KBM-7 (cell line): ENCODE results near the gene DNAJC5.
"Not testable (repeated sequence)": the region's sequence is repeated elsewhere in the genome, so short reads cannot be mapped to it uniquely, and the experiment has no call there.

Experiments used
- DNase-seq: peaks from one replicate; pipeline ENCODE4 v3.0.0-alpha.2; 2015
- in situ Hi-C: fragments of 300-500 bp; cut with MboI; formaldehyde crosslinking; loops from 2 replicates; pipeline ENCODE4 v1.14.3; 2020; ENCODE audit warnings: low sequenced_read_pairs, low pct_unique_long_range_greater_than_20kb, mixed read lengths

DNAJC5 gene

DNA sequence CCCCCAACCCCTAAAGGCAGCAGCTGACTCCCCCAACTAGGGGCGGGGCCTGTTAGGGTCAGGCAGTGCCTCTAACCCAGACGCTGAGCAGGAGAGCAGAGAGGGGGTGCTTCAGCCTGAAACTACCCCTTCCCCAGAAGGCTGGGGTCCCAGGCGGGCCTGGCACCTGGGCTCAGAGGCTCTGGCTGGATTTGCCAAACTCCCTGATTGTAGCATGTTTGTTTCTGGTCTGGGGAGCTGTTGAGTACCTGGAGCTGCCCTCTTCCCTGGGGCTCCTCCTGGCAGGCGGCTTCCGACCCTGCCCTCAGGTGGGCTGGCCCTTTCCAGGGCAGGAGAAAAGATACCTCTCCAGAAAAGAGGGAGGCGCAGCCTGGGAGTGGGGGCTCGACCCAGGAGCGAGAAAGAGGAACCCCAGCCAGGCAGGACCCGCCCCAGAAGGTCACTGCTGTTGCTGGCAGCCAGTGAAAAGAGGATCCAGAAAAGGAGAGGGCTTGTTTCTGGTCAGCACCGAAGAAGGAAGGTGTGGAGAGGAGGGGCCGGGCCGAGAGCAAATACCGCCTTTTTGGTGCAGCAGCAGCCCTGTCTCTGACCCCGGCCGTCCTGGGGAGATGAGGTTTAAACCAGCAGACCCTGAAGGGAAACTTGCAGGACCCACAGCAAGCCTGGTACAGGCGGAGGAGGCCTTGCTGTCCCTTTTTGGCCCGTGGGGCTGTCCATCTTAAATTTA is 34.4 kb upstream of the DNAJC5 start:
- DNase-seq: peak; percentile 58
- in situ Hi-C loops: no loop called here

DNA sequence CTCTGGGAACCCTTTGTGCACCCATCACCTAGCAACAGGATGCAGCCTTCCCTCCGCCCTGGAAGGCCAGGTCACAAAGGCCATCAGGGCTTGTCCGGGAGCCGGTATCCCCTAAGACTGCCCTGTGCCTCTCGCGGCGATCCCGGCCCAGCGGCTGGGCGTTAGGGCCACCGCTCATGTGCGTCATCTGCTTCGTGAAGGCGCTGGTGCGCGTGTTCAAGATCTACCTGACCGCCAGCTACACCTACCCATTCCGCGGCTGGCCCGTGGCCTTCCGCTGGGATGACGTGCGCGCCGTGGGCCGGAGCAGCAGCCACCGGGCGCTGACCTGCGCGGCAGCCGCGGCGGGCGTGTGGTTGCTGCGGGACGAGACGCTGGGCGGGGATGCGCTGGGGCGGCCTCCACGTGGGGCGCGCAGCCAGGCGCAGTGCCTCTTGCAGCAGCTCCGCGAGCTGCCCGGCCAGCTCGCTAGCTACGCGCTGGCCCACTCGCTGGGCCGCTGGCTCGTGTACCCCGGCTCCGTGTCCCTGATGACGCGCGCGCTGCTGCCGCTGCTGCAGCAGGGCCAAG is 33.5 kb upstream of the DNAJC5 start, which contains the start of gene ABHD16B:
Gene ABHD16B, plus strand, starts transcription at position 134 of the 570 bp plus-strand sequence. Its CDS starts 43 bp downstream, at position 177.
- in situ Hi-C loops: no loop called here
- DNase-seq: no peak

DNA sequence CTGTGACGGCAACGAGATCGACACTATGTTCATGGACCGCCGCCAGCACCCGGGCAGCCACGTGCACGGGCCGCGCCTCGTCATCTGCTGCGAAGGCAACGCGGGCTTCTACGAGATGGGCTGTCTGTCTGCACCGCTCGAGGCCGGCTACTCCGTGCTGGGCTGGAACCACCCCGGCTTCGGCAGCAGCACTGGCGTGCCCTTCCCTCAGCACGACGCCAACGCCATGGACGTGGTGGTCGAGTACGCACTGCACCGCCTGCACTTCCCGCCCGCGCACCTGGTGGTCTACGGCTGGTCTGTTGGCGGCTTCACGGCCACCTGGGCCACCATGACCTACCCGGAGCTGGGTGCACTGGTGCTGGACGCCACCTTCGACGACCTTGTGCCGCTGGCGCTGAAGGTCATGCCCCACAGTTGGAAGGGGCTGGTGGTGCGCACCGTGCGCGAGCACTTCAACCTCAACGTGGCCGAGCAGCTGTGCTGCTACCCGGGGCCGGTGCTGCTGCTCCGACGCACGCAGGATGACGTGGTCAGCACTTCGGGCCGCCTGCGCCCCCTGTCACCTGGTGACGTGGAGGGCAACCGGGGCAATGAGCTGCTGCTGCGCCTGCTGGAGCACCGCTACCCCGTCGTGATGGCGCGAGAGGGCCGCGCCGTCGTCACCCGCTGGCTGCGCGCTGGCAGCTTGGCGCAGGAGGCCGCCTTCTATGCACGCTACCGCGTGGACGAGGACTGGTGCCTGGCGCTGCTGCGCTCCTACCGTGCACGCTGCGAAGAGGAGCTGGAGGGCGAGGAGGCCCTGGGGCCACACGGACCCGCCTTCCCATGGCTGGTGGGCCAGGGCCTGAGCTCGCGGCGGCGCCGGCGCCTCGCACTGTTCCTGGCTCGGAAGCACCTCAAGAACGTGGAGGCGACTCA is 32.7 kb upstream of the DNAJC5 start:
- in situ Hi-C loops: no loop called here
- DNase-seq: no peak

DNA sequence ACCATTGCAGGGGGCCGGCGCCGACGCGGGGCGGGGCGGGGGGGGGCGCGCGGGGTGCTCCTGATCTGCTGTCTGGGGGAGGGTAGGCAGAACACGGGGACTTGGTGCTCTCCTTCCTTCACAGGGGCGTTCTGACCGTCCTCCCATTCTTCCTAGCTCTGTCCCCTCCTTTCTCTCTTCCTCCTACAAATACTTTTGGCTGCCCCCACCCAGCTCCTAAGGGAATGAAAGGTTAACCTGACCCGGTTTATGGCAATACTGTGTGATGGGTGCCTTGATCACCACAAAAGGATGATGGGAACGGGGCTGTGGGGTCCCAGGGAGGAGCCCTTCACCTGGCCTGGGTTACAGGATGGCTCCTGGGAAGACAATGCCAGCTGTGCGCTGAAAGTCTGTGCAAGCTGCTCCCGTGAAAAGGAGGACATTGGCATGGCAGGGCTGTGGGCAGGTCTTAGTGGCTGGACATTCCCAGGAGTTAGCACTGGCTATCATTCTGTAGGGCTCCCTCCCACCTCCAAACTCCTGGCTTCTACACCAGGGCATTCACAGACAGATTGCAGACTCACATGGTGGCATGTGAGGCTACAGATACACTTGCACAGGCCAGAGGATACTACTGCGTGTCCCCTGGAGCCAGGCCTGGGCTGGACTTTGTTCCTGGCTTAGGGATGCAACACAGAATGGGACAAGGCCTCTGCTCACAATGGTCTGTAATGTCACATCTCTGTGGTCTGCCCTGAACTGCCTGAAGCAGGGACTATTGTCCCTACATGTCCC is 31.7 kb upstream of the DNAJC5 start:
- in situ Hi-C loops: no loop called here
- DNase-seq: no peak

DNA sequence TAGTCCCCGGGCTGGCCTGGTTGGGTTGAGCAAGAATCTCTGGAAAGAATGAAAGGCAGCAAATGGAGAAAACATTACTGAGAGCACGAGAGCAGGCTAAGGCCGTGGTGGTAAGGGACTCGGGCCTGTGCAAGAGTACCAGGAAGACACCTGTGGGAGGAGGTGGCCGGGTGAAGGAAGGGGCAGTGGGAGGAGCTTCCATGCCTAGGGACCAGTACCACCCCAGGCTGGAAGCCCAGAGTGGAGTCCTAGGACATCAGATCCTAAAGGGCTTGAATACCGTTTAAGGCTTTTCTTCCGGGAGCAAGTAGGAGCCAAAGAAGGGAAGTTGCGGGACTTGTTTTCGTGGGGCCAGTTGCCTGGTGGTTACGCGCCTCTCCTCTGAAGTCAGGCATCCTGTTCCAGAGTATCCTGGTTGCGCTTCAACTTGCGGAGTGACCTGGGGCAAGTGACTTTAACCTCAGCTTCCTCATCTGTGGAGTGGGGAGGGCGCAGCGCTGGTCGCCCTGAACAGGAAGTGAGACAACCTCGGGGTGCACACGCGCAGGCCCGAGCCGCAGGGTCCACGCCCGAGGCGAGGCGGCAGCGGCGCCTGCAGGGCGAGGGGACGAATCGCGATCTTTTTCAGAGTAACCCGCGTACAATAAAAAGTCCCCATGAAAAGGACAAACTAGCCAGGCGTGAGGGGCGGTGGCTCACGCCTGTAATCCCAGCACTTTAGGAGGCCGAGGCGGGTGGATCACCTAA is 31.0 kb upstream of the DNAJC5 start:
- peak; percentile 97 for DNase-seq
- in situ Hi-C loops: no loop called here

DNA sequence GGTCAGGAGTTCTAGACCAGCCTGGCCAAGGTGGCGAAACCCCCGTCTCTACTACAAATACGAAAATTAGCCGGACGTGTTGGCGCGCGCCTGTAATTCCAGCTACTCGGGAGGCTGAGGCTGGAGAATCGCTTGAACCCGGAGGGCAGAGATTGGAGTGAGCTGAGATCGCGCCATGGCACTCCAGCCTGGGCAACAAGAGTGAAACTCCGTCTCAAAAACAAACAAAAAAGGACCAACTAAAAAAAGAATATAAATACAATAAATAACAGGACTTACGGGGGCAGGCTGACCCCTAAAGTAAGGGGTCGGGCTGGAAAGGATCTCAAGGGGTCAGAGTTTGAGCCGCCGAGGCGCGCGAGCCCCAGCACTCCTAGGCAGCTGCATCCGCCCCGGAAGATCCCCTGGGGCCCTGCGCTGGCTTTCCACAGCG is 30.4 kb upstream of the DNAJC5 start:
- in situ Hi-C loops: no loop called here

DNA sequence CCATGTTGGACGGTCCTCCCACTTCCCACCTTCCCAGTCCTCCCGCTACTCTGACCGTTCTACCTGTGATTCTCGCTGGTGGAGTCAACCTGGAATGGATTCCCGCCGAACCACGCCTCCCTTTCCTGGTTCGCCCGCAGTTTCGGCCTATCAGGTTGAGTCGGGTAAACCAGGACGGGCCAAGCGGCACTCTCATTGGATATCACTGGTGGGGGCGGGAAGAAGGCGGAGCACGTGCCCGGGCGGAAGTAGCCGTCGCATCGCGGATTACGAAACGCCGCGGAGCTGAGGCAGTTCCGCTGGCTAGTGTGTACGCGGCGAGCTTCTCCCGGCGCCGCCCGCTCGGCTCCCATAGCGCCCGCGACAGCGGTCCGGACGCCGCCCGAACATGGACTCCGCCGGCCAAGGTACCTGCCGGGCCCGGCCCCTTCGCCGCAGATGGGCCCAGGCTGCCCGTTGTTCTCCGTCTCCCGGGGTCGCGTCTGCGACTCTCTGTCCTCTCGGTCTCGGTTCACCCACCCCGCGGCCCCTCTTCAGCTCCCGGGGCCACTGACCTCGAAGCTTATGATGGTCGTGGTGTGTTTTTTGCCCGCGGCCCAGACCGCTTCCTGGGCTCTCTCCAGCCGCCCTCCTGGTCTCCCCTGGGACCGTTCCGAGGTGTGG is 29.8 kb upstream of the DNAJC5 start, which contains the start of gene TPD52L2:
Gene TPD52L2, plus strand, starts transcription at position 293 of the 663 bp plus-strand sequence. Its CDS starts 96 bp downstream, at position 389.
- peak; percentile 99 for DNase-seq
- in situ Hi-C loops: no loop called here

More for the DNA sequence above, 30.4 kb upstream of the DNAJC5 start:
- DNase-seq: no peak

DNA sequence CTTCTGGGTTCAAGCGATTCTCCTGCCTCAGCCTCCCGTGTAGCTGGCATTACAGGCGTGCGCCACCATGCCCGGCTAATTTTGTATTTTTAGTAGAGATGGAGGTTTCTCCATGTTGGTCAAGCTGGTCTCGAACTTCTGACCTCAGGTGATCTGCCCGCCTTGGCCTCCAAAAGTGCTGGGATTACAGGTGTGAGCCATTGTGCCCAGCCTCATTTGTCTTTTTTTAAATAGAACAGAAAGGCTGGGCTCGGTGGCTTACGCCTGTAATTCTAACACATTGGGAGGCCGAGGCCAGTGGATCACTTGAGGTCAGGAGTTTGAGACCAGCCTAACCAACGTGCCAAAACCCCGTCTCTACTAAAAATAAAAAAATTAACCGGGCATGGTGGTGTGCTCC is 27.9 kb upstream of the DNAJC5 start:
- in situ Hi-C loops, DNase-seq: not testable (repeated sequence)

DNA sequence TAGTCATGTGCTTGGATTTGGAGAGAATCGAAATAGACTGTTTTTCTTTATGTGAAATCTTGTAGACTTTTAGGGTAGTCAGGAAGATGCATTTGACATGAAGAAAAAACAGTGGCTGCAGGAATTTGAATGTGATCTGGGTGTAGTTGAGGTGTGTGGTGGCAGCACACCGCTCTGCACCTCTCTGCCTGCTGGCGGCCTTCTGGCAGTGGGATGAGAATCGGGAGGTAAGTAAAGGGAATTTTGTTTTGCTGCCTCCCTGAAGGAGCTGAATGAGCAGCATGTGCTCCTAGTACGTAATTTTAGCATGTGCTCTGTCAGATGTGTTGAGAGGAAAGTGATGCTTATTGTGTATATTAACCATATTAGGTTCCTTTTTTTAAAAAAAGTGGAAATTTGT is 26.7 kb upstream of the DNAJC5 start:
- in situ Hi-C loops: no loop called here
- no peak for DNase-seq

DNA sequence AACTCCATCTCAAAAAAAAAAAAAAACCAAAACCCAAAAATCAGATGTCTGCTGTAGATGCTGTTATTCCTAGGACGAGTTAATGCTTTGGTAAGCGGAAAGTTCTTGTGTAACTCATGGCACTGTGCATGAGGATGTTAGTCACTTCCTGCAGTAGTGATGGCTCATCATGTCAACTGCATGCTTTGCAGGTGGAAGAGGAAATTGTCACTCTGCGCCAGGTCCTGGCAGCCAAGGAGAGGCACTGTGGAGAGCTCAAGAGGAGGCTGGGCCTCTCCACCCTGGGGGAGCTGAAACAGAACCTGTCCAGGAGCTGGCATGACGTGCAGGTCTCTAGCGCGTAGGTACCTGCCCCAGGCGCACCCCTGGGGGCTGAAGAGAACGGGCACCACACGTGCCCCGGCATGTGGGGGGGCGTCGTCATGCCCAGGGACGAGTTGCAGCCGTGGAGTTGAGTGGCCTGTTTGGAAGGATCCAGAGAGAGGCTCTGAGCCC is 21.4 kb upstream of the DNAJC5 start:
- peak; percentile 37 for DNase-seq
- in situ Hi-C loops: no loop called here

DNA sequence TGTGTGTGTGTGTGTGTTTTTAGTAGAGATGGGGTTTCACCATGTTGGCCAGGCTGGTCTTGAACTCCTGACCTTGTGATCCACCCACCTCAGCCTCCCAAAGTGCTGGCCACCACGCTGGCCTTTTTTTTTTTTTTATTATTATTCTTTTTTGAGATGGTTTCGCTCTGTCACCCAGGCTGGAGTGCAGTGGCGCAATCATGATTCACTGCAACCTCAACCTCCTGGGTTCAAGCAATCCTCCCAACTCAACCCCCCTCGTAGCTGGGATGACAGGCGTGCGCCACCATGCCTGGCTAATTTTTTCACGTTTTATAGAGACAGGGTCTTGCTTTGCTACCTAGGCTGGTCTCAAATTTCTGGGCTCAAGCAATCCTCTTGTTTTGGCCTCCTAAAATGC is 20.7 kb upstream of the DNAJC5 start:
- in situ Hi-C loops, DNase-seq: not testable (repeated sequence)

DNA sequence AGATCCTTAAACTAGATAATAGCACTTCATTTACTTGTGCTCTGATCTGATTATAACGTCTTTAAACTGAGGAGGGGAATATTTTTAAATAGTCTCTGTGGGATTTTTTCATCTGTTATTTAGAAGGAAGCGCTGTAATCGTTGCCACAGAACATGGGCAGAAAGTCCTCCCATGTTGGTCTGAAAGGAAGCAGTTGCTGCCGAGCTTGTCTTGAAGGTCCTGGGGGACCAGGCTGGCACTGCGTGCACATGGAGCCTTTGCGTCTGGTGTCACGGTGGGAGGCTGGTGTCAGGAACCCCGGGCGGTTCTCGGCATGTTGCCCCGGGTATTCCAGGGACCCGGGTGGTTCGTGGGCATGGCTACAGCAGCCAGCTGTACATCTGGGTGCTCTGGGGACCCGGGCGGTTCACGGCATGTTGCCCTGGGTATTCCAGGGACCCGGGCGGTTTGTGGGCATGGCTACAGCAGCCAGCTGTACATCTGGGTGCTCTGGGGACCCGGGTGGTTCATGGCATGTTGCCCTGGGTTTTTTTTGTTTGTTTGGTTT is 18.4 kb upstream of the DNAJC5 start:
- in situ Hi-C loops: no loop called here
- DNase-seq: no peak

DNA sequence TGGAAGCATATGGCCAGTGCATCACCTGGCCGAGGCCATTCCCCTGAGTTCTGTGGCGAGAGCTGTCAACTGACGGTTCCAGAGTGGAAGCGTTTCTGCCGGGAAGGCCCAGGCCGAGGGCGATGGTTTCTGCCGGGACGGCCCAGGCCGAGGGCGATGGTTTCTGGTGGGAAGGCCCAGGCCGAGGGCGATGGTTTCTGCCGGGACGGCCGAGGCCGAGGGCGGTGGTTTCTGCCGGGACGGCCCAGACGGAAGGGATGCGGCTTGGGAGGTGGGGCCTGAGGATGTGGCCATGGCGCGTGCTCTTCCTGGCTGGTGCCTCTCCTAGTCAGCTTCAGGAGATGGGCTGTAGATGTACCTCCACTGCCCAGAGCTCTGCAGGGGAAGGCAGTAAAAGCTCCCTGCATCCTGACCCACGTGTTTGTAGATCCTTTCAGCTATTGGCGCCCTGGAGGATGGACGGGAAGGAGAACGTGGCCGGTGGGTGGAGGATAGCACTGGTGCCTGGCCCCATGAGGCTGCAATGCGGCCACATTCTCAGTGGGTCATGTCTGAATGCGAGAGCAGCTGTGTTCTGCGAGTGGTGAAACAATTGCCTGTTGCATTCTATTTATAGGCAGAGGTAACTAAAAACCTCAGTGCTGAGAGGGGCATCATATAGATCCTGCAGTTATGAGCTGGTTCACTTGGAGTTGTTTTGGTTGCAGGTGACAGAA is 17.0 kb upstream of the DNAJC5 start:
- in situ Hi-C loops: no loop called here
- no peak for DNase-seq

DNA sequence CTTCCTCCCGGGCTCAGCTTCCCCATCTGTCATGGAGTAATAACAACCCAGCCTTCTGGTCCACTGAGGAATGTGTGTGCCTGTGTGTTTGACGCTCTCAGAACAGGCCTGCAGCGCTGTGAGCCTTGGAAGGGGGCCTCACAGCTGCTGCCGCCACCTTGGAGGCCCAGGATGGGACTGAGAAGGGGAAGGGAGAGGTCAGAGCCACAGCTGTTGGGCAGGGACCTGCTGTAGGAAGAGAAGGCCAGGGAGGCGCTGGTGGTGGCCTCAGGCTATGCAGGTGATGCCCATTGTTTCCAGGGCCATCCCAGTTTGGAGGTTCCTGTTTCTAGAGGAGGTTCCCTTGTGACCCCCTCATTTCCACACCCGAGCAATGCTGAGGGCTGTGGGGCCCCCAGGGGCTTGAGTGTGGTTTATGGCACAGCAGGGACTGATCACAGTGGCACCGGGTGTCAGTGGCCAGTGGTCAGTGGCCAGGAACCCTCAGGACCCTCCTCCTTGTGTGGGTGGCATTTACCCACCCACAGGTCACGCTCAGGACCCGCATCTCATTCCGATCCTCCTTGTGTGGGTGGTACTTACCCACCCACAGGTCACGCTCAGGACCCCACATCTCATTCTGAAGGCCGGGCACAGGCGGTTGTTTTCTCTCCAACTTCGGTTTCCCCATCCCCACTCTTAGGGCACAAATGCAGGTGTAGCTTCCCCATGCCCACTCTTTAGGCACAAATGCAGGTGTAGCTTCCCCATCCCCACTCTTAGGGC is 15.8 kb upstream of the DNAJC5 start:
- in situ Hi-C loops: no loop called here
- DNase-seq: no peak

DNA sequence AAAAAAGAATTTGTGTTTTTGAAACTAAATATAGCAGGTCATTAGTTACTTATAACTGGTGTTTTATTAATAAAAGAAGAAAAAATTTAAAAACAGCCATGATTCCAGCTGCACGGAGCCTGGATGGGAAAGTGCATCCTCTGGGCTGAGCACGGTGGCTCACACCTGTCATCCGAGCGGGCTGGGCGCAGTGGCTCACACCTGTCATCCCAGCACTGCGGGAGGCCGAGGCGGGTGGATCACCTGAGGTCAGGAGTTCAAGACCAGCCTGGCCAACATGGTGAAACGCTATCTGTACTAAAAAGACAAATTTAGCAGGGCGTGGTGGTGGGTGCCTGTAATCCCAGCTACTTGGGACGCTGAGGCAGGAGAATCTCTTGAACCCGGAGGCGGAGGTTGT is 14.0 kb upstream of the DNAJC5 start:
- in situ Hi-C loops, DNase-seq: not testable (repeated sequence)
